Cardiac fibroblast (primary cell): ENCODE results near the gene STAB1.

ENCODE experiments used
- DNase-seq, 2 donors: peaks; one replicate each; pipeline versions ENCODE4 v3.0.0 to v3.0.0-alpha.2; 2010; ENCODE audit warnings: low read depth in 2 of 2
- H3K4me3 ChIP-seq, 2 donors: replicated peaks in 1 of 2; 1 replicate in 1 of 2; 2 replicates in 1 of 2; pipeline ENCODE4 v1.5.1; 2011; ENCODE audit warnings: low read depth in 2 of 2, low read length in 2 of 2, mild to moderate bottlenecking in 2 of 2, moderate library complexity in 1 of 2
- CTCF ChIP-seq: IDR thresholded peaks from one replicate; pipeline ENCODE4 v1.5.1; 2011; ENCODE audit warnings: low read depth, mild to moderate bottlenecking, low read length, inconsistent platforms

STAB1 gene

GRCh38 chr3:52487788-52488691, 7.1 kb upstream of the STAB1 start:
- TF ChIP-seq CTCF: no peak
- no peak overlapping the region for H3K4me3 ChIP-seq
- DNase-seq: no peak

DNA sequence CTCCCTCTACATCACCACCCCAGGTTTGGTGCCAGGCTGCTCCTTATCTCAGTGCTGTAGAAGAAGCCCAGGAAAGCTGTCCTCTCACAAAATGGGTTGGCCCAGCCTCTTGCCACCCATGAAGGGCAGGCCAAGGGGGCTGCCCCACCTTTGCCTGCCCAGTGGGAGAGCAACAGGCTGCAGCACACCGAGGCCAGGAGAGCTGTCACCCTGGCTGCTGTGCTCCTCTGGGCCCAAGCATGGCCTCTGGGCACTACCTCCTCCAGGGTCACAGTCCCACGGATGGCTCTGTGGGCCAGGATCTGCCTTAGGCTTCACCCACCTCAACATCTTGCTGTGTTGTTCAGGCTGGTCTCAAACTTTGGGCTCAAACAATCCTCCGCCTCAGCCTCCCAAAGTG, 6.4 kb upstream of the STAB1 start:
- no peak overlapping the region for H3K4me3 ChIP-seq
- TF ChIP-seq CTCF: no peak
- no peak for DNase-seq

GRCh38 chr3:52489453-52489852, 5.7 kb upstream of the STAB1 start:
- no peak for DNase-seq
- TF ChIP-seq CTCF: no peak

DNA sequence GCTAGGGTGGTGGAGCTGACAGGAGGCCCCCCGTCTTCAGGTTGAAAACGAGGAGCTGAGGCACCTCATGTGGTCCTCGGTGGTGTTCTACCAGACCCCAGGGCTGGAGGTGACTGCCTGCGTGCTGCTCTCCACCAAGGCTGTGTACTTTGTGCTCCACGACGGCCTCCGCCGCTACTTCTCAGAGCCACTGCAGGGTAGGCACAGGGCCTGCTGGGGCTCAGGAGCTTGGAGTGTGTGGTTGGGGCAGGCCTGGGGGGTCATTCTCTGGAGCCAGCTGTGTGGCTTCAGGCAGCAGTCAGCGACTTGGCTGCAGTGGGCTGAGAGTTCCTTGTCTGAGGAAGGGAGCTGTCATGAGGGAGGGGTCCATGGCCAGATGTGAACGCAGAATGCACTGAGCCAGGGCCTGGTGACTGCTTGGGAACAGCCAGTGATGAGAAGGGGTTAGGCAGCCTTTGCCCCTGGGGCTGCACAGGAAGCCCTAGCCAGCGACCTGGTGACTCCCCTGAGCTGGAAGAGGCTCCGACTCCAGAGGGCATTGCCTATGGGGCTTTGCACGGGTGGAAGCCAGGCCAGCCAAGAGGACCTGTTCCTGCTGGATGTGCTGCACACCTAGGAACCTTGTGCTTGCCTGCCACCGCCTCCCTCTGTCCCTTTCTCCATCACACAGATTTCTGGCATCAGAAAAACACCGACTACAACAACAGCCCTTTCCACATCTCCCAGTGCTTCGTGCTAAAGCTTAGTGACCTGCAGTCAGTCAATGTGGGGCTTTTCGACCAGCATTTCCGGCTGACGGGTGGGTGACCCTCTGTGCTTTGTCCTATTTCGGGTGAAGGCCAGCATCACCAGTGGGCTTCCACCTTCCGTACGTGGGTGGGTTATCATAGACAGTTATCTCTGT, 4.9 kb upstream of the STAB1 start:
- no peak overlapping the region for H3K4me3 ChIP-seq
- no peak for TF ChIP-seq CTCF
- no peak for DNase-seq

More at GRCh38 chr3:52489453-52489852, 5.7 kb upstream of the STAB1 start:
- no peak overlapping the region for H3K4me3 ChIP-seq

- TF ChIP-seq CTCF: no peak
- H3K4me3 ChIP-seq: no peak overlapping the region
- DNase-seq: peak; percentile 77 to 83
Measured at GRCh38 chr3:52490939-52491526, 4.1 kb upstream of the STAB1 start.

DNA sequence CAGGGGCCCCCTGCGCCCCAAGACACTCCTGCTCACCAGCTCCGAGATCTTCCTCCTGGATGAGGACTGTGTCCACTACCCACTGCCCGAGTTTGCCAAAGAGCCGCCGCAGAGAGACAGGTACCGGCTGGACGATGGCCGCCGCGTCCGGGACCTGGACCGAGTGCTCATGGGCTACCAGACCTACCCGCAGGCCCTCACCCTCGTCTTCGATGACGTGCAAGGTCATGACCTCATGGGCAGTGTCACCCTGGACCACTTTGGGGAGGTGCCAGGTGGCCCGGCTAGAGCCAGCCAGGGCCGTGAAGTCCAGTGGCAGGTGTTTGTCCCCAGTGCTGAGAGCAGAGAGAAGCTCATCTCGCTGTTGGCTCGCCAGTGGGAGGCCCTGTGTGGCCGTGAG, 3.1 kb upstream of the STAB1 start:
- no peak for DNase-seq
- TF ChIP-seq CTCF: no peak
- no peak overlapping the region for H3K4me3 ChIP-seq
